CD4-positive, alpha-beta memory T cell (primary cell): Measurements from ENCODE around the gene CAMSAP2. TPM values are rescaled to one million over a fixed set of nuclear protein-coding genes. Genes with fewer than 3 reads are reported as not detected.

Experiments
- CTCF ChIA-PET: fragments of 350-600 bp; sonication (Branson Sonifier 250); formaldehyde crosslinking; loops from one replicate; lab custom pipeline; 2021; ENCODE audit warnings: inconsistent platforms; ENCODE audit not compliant: partially characterized antibody; lab: Charles Lee
- POLR2A ChIA-PET: fragments of 350-600 bp; sonication (Branson Sonifier 250); formaldehyde crosslinking; loops from one replicate; lab custom pipeline; 2021; ENCODE audit not compliant: partially characterized antibody; lab: Charles Lee
- DNase-seq, 5 donors: peaks; one replicate each; pipeline versions ENCODE4 v3.0.0 to v3.0.0-alpha.2; 2020 to 2022; ENCODE audit warnings: mixed read lengths in 1 of 5
- H3K27ac ChIP-seq: one replicate; pipeline ENCODE4 v1.7.0; 2013; ENCODE audit warnings: low read depth, low read length
- H3K27me3 ChIP-seq: 2 replicates; pipeline ENCODE4 v1.7.0; 2013; ENCODE audit warnings: mild to moderate bottlenecking, low read length, moderate library complexity; ENCODE audit not compliant: insufficient read depth
- H3K36me3 ChIP-seq: 2 replicates; pipeline ENCODE4 v1.7.0; 2013; ENCODE audit warnings: mild to moderate bottlenecking, low read length, moderate library complexity; ENCODE audit not compliant: insufficient read depth
- H3K4me1 ChIP-seq: 2 replicates; pipeline ENCODE4 v1.7.0; 2013; ENCODE audit warnings: mild to moderate bottlenecking, low read length, moderate library complexity; ENCODE audit not compliant: insufficient read depth
- H3K4me3 ChIP-seq, 2 donors: one replicate each; pipeline ENCODE4 v1.7.0; 2013; ENCODE audit warnings: low read length in 2 of 2, mild to moderate bottlenecking in 1 of 2
- H3K9me3 ChIP-seq, 2 donors: one replicate each; pipeline ENCODE4 v1.7.0; 2013; ENCODE audit warnings: low read length in 2 of 2, control low read depth in 1 of 2; ENCODE audit not compliant: control insufficient read depth in 1 of 2
- H3K27ac Mint-ChIP-seq, 7 donors: one replicate each; pipeline ENCODE4 v1.8.0; 2020 to 2021; ENCODE audit warnings: mixed read lengths in 7 of 7, mild to moderate bottlenecking in 6 of 7, inconsistent platforms in 3 of 7, moderate library complexity in 3 of 7
- H3K27me3 Mint-ChIP-seq, 2 donors: one replicate each; pipeline ENCODE4 v1.8.0; 2020 to 2021; ENCODE audit warnings: mixed read lengths in 2 of 2
- H3K36me3 Mint-ChIP-seq, 2 donors: one replicate each; pipeline ENCODE4 v1.8.0; 2020 to 2021; ENCODE audit warnings: mixed read lengths in 2 of 2, inconsistent platforms in 1 of 2, mild to moderate bottlenecking in 1 of 2
- H3K4me1 Mint-ChIP-seq, 4 donors: one replicate each; pipeline ENCODE4 v1.8.0; 2020 to 2021; ENCODE audit warnings: mixed read lengths in 4 of 4, mild to moderate bottlenecking in 1 of 4
- H3K4me3 Mint-ChIP-seq, 8 donors: one replicate each; pipeline ENCODE4 v1.8.0; 2020 to 2021; ENCODE audit warnings: mixed read lengths in 8 of 8, mild to moderate bottlenecking in 7 of 8, moderate library complexity in 6 of 8, inconsistent platforms in 3 of 8
- H3K9me3 Mint-ChIP-seq, 8 donors: one replicate each; pipeline ENCODE4 v1.8.0; 2020 to 2021; ENCODE audit warnings: mixed read lengths in 8 of 8, mild to moderate bottlenecking in 5 of 8, inconsistent platforms in 3 of 8, moderate library complexity in 1 of 8
- intact Hi-C: fragments of 100-400 bp; cut with micrococcal nuclease; formaldehyde crosslinking; loops from one replicate; pipeline ENCODE4 v1.15.1; 2023
- polyA plus RNA-seq, 2 donors: library from polyadenylated mRNA; unstranded; fragments of 300-500 nt; fragmentation: Illumina TruSeq; gene quantifications; one replicate each; pipeline ENCODE4 v1.2.3, GENCODE V29; 2021
- total RNA-seq, 2 experiments: library from RNA; stranded (reverse); gene quantifications; one replicate each; pipeline ENCODE4 v1.2.3, GENCODE V29; 2021

CAMSAP2 gene
- total and polyA plus RNA-seq, 4 experiments from 2014 or later, result 1.1 to 7.5 (median 3.7) TPM

GRCh38 chr1:200877839-200878551 is 139.3 kb downstream of the CAMSAP2 start:
- H3K27ac Mint-ChIP-seq, result peak overlapping the region; percentile 69 to 93 (median 90)
- peaks cover 29 to 63% (median 53%) of the 10 kb centered on the region in 4 donors for H3K4me1 Mint-ChIP-seq
- ChIA-PET CTCF (interaction anchor here (0.7 to 3.6 kb wide), 7 partner anchors 11 to 102 kb away, joined by 4 to 16 read pairs (median 5); no protein-coding TSS in a partner anchor), POLR2A (interaction anchor here (0.8 to 3.5 kb wide), 8 partner anchors 8 to 27 kb away, joined by 3 to 34 read pairs (median 8); no protein-coding TSS in a partner anchor)
- peaks cover 0 to 5% of the 10 kb centered on the region in 2 donors for H3K36me3 Mint-ChIP-seq
- intact Hi-C loops, result no loop called here
- H3K27me3 ChIP-seq, result no peaks in the 10 kb centered on the region
- peak overlapping the region in 1 of 2 donors; percentile 33 for H3K4me3 ChIP-seq
- no peaks in the 10 kb centered on the region for H3K9me3 Mint-ChIP-seq
- peak overlapping the region; percentile 47 for H3K27ac ChIP-seq
- H3K36me3 ChIP-seq, result no peaks in the 10 kb centered on the region
- peaks cover 0 to 13% of the 10 kb centered on the region in 2 donors for H3K27me3 Mint-ChIP-seq
- DNase-seq, result peak in 2 of 5 donors; percentile 42 to 77
- peaks cover 45% of the 10 kb centered on the region for H3K4me1 ChIP-seq
- peak overlapping the region; percentile 39 to 78 (median 66) for H3K4me3 Mint-ChIP-seq
- H3K9me3 ChIP-seq, result no peaks in the 10 kb centered on the region

GRCh38 chr1:200880212-200880611 is 141.5 kb downstream of the CAMSAP2 start:
- Histone ChIP-seq H3K4me3 (no peak overlapping the region), H3K4me1 (peaks cover 61% of the 10 kb centered on the region), H3K9me3 (no peaks in the 10 kb centered on the region), H3K27me3 (no peaks in the 10 kb centered on the region), H3K27ac (no peak overlapping the region), H3K36me3 (no peaks in the 10 kb centered on the region)
- no peak for DNase-seq
- POLR2A ChIA-PET, result interaction anchor here (2.6 to 3.5 kb wide), 2 partner anchors 9 to 11 kb away, joined by 8 to 34 read pairs; no protein-coding TSS in a partner anchor
- Mint-ChIP-seq H3K4me1 (peaks cover 29 to 66% (median 50%) of the 10 kb centered on the region in 4 donors), H3K27ac (peak overlapping the region in 5 of 7 donors; percentile 14 to 78 (median 50)), H3K4me3 (peak overlapping the region in 2 of 8 donors; percentile 6 to 14), H3K36me3 (no peaks in the 10 kb centered on the region), H3K9me3 (no peaks in the 10 kb centered on the region), H3K27me3 (peaks cover 0 to 6% of the 10 kb centered on the region in 2 donors)
- CTCF ChIA-PET, result interaction anchor here (0.8 to 3.6 kb wide), 4 partner anchors 8 to 141 kb away, joined by 3 to 16 read pairs (median 4); no protein-coding TSS in a partner anchor
- intact Hi-C loops, result no loop called here

GRCh38 chr1:200883118-200883517 is 144.4 kb downstream of the CAMSAP2 start:
- POLR2A ChIA-PET, result no interaction called here
- CTCF ChIA-PET, result no interaction called here
- no peak for DNase-seq
- H3K27me3 ChIP-seq, result no peaks in the 10 kb centered on the region
- no peaks in the 10 kb centered on the region for H3K9me3 ChIP-seq
- Mint-ChIP-seq H3K36me3 (no peaks in the 10 kb centered on the region), H3K4me3 (peak overlapping the region in 7 of 8 donors; percentile 27 to 62 (median 54)), H3K27me3 (peaks cover 0 to 4% of the 10 kb centered on the region in 2 donors), H3K27ac (peak overlapping the region in 6 of 7 donors; percentile 48 to 89 (median 75)), H3K9me3 (no peaks in the 10 kb centered on the region), H3K4me1 (peaks cover 31 to 67% (median 51%) of the 10 kb centered on the region in 4 donors)
- intact Hi-C loops, result no loop called here
- H3K4me3 ChIP-seq, result no peak overlapping the region
- H3K4me1 ChIP-seq, result peaks cover 59% of the 10 kb centered on the region
- H3K27ac ChIP-seq, result no peak overlapping the region
- no peaks in the 10 kb centered on the region for H3K36me3 ChIP-seq

GRCh38 chr1:200885623-200886402 is 147.1 kb downstream of the CAMSAP2 start:
- peaks cover 71% of the 10 kb centered on the region for H3K4me1 ChIP-seq

GRCh38 chr1:200886594-200886993 is 147.9 kb downstream of the CAMSAP2 start:
- intact Hi-C loops, result no loop called here
- no peaks in the 10 kb centered on the region for H3K9me3 Mint-ChIP-seq
- ChIA-PET CTCF (no interaction called here), POLR2A (interaction anchor here (1.0 to 2.6 kb wide), 4 partner anchors 9 to 24 kb away, joined by 7 to 16 read pairs (median 14); partner anchors contain the start of gene GPR25)
- H3K4me1 Mint-ChIP-seq, result peaks cover 47 to 76% (median 59%) of the 10 kb centered on the region in 4 donors
- Histone ChIP-seq H3K4me1 (peaks cover 79% of the 10 kb centered on the region), H3K9me3 (no peaks in the 10 kb centered on the region), H3K4me3 (no peak overlapping the region), H3K36me3 (no peaks in the 10 kb centered on the region), H3K27me3 (no peaks in the 10 kb centered on the region), H3K27ac (peak overlapping the region; percentile 57)
- no peaks in the 10 kb centered on the region for H3K36me3 Mint-ChIP-seq
- DNase-seq, result no peak
- H3K27me3 Mint-ChIP-seq, result peaks cover 0 to 2% of the 10 kb centered on the region in 2 donors
- H3K4me3 Mint-ChIP-seq, result peak overlapping the region; percentile 33 to 85 (median 80)
- peak overlapping the region; percentile 35 to 92 (median 78) for H3K27ac Mint-ChIP-seq

More at GRCh38 chr1:200885623-200886402, 147.1 kb downstream of the CAMSAP2 start:
- H3K4me1 Mint-ChIP-seq, result peaks cover 46 to 78% (median 62%) of the 10 kb centered on the region in 4 donors
- no peak for DNase-seq
- Histone ChIP-seq H3K9me3 (no peaks in the 10 kb centered on the region), H3K4me3 (no peak overlapping the region), H3K27me3 (no peaks in the 10 kb centered on the region), H3K27ac (peak overlapping the region; percentile 13), H3K36me3 (no peaks in the 10 kb centered on the region)
- H3K9me3 Mint-ChIP-seq, result no peaks in the 10 kb centered on the region
- H3K27me3 Mint-ChIP-seq, result peaks cover 0 to 2% of the 10 kb centered on the region in 2 donors
- intact Hi-C loops, result no loop called here
- H3K27ac Mint-ChIP-seq, result peak overlapping the region in 6 of 7 donors; percentile 11 to 92 (median 80)
- ChIA-PET CTCF (no interaction called here), POLR2A (interaction anchor here (1.5 to 2.1 kb wide), 2 partner anchors 10 to 23 kb away, joined by 4 to 9 read pairs; no protein-coding TSS in a partner anchor)
- H3K36me3 Mint-ChIP-seq, result no peaks in the 10 kb centered on the region
- H3K4me3 Mint-ChIP-seq, result peak overlapping the region in 7 of 8 donors; percentile 18 to 68 (median 55)

GRCh38 chr1:200887036-200887435 is 148.3 kb downstream of the CAMSAP2 start:
- H3K4me1 Mint-ChIP-seq, result peaks cover 47 to 76% (median 59%) of the 10 kb centered on the region in 4 donors
- peaks cover 0 to 5% of the 10 kb centered on the region in 2 donors for H3K27me3 Mint-ChIP-seq
- Histone ChIP-seq H3K36me3 (no peaks in the 10 kb centered on the region), H3K27me3 (no peaks in the 10 kb centered on the region), H3K4me3 (peak overlapping the region in 1 of 2 donors; percentile 44), H3K27ac (peak overlapping the region; percentile 57), H3K4me1 (peaks cover 83% of the 10 kb centered on the region), H3K9me3 (no peaks in the 10 kb centered on the region)
- intact Hi-C loops, result no loop called here
- ChIA-PET POLR2A (interaction anchor here (1.0 to 2.6 kb wide), 4 partner anchors 9 to 24 kb away, joined by 7 to 16 read pairs (median 14); partner anchors contain the start of gene GPR25), CTCF (interaction anchor here (2.4 kb wide), 1 partner anchor 85 kb away, joined by 11 read pairs; no protein-coding TSS in a partner anchor)
- peak overlapping the region; percentile 35 to 92 (median 78) for H3K27ac Mint-ChIP-seq
- H3K36me3 Mint-ChIP-seq, result no peaks in the 10 kb centered on the region
- peak overlapping the region; percentile 33 to 85 (median 80) for H3K4me3 Mint-ChIP-seq
- DNase-seq, result no peak
- no peaks in the 10 kb centered on the region for H3K9me3 Mint-ChIP-seq
